IPS-18a (cell line): ENCODE results near the gene ZFHX3.

Experiments
- H3K27ac ChIP-seq: one replicate; pipeline ENCODE4 v1.5.1; 2013; ENCODE audit warnings: low read length
- H3K27me3 ChIP-seq: one replicate; pipeline ENCODE4 v1.6.1; 2013; ENCODE audit warnings: mild to moderate bottlenecking, low read length; ENCODE audit not compliant: control insufficient read depth, insufficient read depth
- H3K36me3 ChIP-seq: one replicate; pipeline ENCODE4 v1.6.1; 2013; ENCODE audit warnings: low read depth, low read length; ENCODE audit not compliant: control insufficient read depth
- H3K4me1 ChIP-seq: one replicate; pipeline ENCODE4 v1.6.1; 2013; ENCODE audit warnings: low read depth, low read length; ENCODE audit not compliant: control insufficient read depth
- H3K4me3 ChIP-seq: one replicate; pipeline ENCODE4 v1.5.1; 2013; ENCODE audit warnings: low read length
- H3K9ac ChIP-seq: one replicate; pipeline ENCODE4 v1.6.1; 2013; ENCODE audit warnings: mild to moderate bottlenecking, low read length, moderate library complexity
- H3K9me3 ChIP-seq: one replicate; pipeline ENCODE4 v1.6.1; 2013; ENCODE audit warnings: low read depth, low read length; ENCODE audit not compliant: control insufficient read depth

ZFHX3 gene

GRCh38 chr16:72947379-72948237 is 100.3 kb downstream of the ZFHX3 start:
- Histone ChIP-seq H3K4me1 (peaks cover 7% of the 10 kb centered on the region), H3K27ac (no peak overlapping the region), H3K4me3 (no peak overlapping the region), H3K27me3 (no peaks in the 10 kb centered on the region), H3K36me3 (no peaks in the 10 kb centered on the region), H3K9me3 (no peaks in the 10 kb centered on the region), H3K9ac (no peak overlapping the region)

GRCh38 chr16:72946474-72947194 is 101.3 kb downstream of the ZFHX3 start:
- no peak overlapping the region for H3K9ac ChIP-seq
- no peak overlapping the region for H3K4me3 ChIP-seq
- peaks cover 7% of the 10 kb centered on the region for H3K4me1 ChIP-seq
- H3K27me3 ChIP-seq: no peaks in the 10 kb centered on the region
- no peaks in the 10 kb centered on the region for H3K9me3 ChIP-seq
- no peak overlapping the region for H3K27ac ChIP-seq
- H3K36me3 ChIP-seq: no peaks in the 10 kb centered on the region

- Histone ChIP-seq H3K27ac (no peak overlapping the region), H3K9me3 (no peaks in the 10 kb centered on the region), H3K27me3 (no peaks in the 10 kb centered on the region), H3K4me3 (no peak overlapping the region), H3K36me3 (no peaks in the 10 kb centered on the region), H3K4me1 (peaks cover 8% of the 10 kb centered on the region), H3K9ac (no peak overlapping the region)
Observed at GRCh38 chr16:72946063-72946462, 101.9 kb downstream of the ZFHX3 start.

GRCh38 chr16:72945611-72946010 is 102.3 kb downstream of the ZFHX3 start:
- Histone ChIP-seq H3K27ac (no peak overlapping the region), H3K4me3 (no peak overlapping the region), H3K36me3 (no peaks in the 10 kb centered on the region), H3K9ac (no peak overlapping the region), H3K9me3 (no peaks in the 10 kb centered on the region), H3K4me1 (peaks cover 12% of the 10 kb centered on the region), H3K27me3 (no peaks in the 10 kb centered on the region)

- H3K4me3 ChIP-seq: no peak overlapping the region
- H3K4me1 ChIP-seq: peaks cover 14% of the 10 kb centered on the region
- H3K27ac ChIP-seq: no peak overlapping the region
- no peak overlapping the region for H3K9ac ChIP-seq
- no peaks in the 10 kb centered on the region for H3K9me3 ChIP-seq
- H3K36me3 ChIP-seq: no peaks in the 10 kb centered on the region
- no peaks in the 10 kb centered on the region for H3K27me3 ChIP-seq
Observed at GRCh38 chr16:72944757-72945485, 103.0 kb downstream of the ZFHX3 start.

- H3K4me1 ChIP-seq: peaks cover 17% of the 10 kb centered on the region
- H3K36me3 ChIP-seq: no peaks in the 10 kb centered on the region
- H3K9ac ChIP-seq: no peak overlapping the region
- no peak overlapping the region for H3K4me3 ChIP-seq
- H3K27ac ChIP-seq: no peak overlapping the region
- H3K27me3 ChIP-seq: no peaks in the 10 kb centered on the region
- no peaks in the 10 kb centered on the region for H3K9me3 ChIP-seq
Observed at GRCh38 chr16:72942021-72942420, 105.9 kb downstream of the ZFHX3 start.

GRCh38 chr16:72940886-72941285 is 107.0 kb downstream of the ZFHX3 start:
- Histone ChIP-seq H3K9ac (no peak overlapping the region), H3K9me3 (no peaks in the 10 kb centered on the region), H3K27ac (no peak overlapping the region), H3K4me1 (peaks cover 16% of the 10 kb centered on the region), H3K4me3 (no peak overlapping the region), H3K36me3 (no peaks in the 10 kb centered on the region), H3K27me3 (no peaks in the 10 kb centered on the region)

- no peaks in the 10 kb centered on the region for H3K27me3 ChIP-seq
Observed at GRCh38 chr16:72939247-72939646, 108.7 kb downstream of the ZFHX3 start.

GRCh38 chr16:72938795-72939164 is 109.1 kb downstream of the ZFHX3 start:
- no peak overlapping the region for H3K4me3 ChIP-seq

More at GRCh38 chr16:72939247-72939646, 108.7 kb downstream of the ZFHX3 start:
- Histone ChIP-seq H3K27ac (no peak overlapping the region), H3K9ac (no peak overlapping the region), H3K4me3 (no peak overlapping the region), H3K36me3 (no peaks in the 10 kb centered on the region), H3K9me3 (no peaks in the 10 kb centered on the region), H3K4me1 (peaks cover 16% of the 10 kb centered on the region)

GRCh38 chr16:72937916-72938794 is 109.8 kb downstream of the ZFHX3 start:
- Histone ChIP-seq H3K9me3 (no peaks in the 10 kb centered on the region), H3K27me3 (no peaks in the 10 kb centered on the region), H3K27ac (no peak overlapping the region), H3K36me3 (no peaks in the 10 kb centered on the region), H3K4me1 (peaks cover 16% of the 10 kb centered on the region), H3K9ac (no peak overlapping the region), H3K4me3 (no peak overlapping the region)

More at GRCh38 chr16:72938795-72939164, 109.1 kb downstream of the ZFHX3 start:
- H3K4me1 ChIP-seq: peaks cover 16% of the 10 kb centered on the region
- H3K9me3 ChIP-seq: no peaks in the 10 kb centered on the region
- H3K27ac ChIP-seq: no peak overlapping the region
- H3K36me3 ChIP-seq: no peaks in the 10 kb centered on the region
- H3K27me3 ChIP-seq: no peaks in the 10 kb centered on the region
- no peak overlapping the region for H3K9ac ChIP-seq

GRCh38 chr16:72937360-72937759 is 110.6 kb downstream of the ZFHX3 start:
- Histone ChIP-seq H3K27me3 (no peaks in the 10 kb centered on the region), H3K9me3 (no peaks in the 10 kb centered on the region), H3K4me1 (peaks cover 16% of the 10 kb centered on the region), H3K36me3 (no peaks in the 10 kb centered on the region), H3K27ac (no peak overlapping the region), H3K9ac (no peak overlapping the region), H3K4me3 (no peak overlapping the region)
